HUDEP-2 (cell line): ENCODE measurements around the gene MYO1E.
"Not testable (repeated sequence)": the region's sequence is repeated elsewhere in the genome, so short reads cannot be mapped to it uniquely, and the experiment has no call there.

Source experiments
- DNase-seq, 76 experiments: peaks; one replicate each; lab custom pipeline; 2025; ENCODE audit not compliant: unreplicated experiment in 76 of 76; lab: John Stamatoyannopoulos, UW

Gene MYO1E

GRCh38 chr15:59174151-59174834 lies 198.4 kb downstream of the MYO1E start:
- DNase-seq = no peak

DNA sequence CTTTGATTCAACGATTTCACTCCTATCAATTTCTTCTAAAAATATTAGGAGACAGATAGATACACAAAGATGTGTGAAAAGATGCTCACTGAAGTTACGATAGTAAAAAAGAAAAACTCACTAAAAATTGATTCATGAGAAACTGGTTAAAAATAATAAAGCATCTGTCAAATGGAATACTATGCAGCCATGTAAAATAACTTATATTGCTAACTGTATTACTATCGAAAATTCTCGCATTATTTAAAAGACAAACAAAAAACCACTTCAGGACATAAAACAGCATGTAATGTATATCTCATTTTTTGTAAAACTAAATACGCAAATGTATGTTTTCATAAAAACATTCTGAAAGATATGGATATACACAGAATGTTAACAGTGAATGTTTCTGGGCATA lies 199.5 kb downstream of the MYO1E start:
- DNase-seq = no peak

DNA sequence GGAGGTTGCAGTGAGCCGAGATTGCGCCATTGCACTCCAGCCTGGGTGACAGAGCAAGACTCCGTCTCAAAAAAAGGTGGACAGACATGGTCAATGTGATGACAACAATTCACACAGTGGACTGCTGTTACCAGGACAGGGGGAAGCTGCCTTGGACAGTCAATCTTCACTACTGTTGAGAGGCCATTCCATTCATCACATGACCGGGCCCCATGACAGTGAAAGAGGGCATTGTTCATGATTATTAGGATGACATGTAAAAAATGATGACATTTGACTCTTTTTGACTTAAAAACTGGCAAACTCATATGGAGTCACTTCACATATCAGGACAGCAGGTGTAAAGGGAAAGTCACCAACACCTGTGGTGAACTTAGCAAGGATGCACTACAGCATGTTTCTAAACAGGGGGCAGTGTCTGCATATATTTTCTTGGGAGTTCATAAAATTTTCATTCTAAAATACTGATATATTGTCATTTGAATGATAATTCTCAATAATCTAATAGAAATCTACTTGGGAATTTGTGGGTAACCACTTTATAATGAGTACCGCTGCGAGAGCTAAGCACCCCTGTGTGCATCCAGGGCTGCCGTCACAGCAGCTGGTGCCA lies 200.3 kb downstream of the MYO1E start:
- no peak for DNase-seq

GRCh38 chr15:59171067-59171397 lies 201.6 kb downstream of the MYO1E start:
- no peak for DNase-seq

- DNase-seq = no peak
Observed at GRCh38 chr15:59170295-59171066, 202.2 kb downstream of the MYO1E start.

- no peak for DNase-seq
Observed at GRCh38 chr15:59169251-59169708, 203.4 kb downstream of the MYO1E start.

GRCh38 chr15:59168536-59168935 lies 204.1 kb downstream of the MYO1E start:
- no peak for DNase-seq

GRCh38 chr15:59166601-59167265 lies 205.9 kb downstream of the MYO1E start:
- no peak for DNase-seq

DNA sequence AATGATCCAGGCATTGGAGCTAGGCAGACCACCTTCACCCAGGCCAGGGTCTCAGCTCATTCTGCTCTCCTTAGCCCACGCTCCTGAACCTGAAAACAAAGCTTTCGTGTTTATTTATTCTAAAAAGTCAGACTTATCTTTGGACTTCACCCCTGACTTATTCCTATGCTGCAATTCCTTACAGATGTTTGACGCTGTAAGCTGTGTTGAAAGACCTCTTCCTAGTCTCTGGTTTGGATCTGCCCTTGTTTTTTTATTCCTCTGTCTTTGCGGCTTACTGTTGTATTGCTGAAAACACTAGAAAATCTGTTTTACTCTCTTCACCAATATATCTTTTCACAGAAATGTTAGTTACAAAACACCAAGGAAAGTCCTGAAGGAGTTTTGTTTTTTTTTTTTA lies 206.5 kb downstream of the MYO1E start:
- DNase-seq = no peak

DNA sequence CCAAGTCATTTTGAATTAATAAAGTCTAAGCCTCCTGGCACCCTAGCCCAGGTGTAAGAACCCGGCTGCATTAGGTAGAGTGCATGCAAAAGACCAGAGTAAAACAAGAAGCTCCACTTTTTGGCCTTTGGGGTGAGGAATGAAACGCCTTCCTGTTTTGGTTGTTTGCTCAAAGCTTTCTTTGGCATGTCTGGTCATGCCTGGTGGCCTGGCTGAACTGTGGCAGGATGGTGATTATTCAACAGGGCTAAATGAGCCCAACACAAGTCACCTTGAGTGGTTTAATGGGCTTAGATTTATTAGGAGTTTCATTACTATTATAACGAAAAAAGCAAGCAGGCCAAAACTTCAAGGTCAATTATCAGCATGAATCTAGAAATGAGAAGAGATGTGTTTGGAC lies 206.9 kb downstream of the MYO1E start:
- no peak for DNase-seq

DNA sequence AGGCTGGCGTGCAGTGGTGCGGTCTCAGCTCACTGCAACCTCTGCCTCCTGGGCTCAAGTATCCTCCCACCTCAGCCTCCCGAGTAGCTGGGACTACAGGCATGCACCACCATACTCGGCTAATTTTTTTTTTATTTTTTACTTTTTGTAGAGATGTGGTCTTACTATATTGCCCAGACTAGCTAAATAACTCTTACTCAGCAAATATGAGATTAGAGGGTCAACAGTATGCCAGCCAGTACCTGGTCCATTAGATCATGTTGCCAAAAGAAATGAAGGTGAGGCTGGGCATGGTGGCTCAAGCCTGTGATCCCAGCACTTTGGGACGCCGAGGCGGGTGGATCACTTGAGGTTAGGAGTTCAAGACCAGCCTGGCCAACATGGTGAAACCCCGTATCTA lies 210.6 kb downstream of the MYO1E start:
- DNase-seq = not testable (repeated sequence)

DNA sequence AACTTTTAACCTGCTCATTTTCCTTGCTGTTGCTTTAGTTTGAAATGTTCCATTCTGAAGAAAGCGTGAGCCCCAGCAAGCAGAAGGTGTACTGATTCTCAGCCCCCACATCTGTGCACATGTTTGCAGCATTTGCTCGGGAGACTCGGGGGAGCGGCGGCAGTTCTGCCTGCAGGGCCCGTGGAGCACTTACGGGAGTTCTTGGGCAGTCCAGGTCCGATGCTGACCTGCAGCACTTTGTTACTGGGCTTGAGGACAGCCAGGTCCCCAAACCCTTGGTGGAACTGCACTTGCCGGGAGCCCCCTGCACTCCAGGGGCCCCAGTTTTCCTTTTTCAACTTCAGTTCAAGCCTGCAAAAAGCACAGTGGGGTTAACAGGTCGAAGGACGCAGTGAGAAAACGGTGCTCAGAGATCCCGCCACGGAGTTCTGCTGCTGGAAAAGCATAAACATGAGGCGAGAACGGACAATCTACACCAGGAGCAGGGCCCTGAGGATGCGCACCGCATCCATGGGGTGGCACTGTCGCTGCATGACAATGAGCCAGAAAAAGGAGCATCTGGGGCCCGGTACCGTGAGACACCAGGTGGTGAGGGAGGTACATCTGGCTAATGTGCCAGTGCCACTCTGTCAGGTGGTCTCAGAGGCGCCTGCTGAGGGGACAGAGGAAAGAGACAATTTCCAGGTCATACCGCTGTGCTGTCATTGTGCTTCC lies 211.6 kb downstream of the MYO1E start:
- DNase-seq = peak in 6 of 76 experiments; percentile 4 to 32 (median 8)

GRCh38 chr15:59159210-59159609 lies 213.5 kb downstream of the MYO1E start:
- no peak for DNase-seq

GRCh38 chr15:59158701-59159034 lies 214.0 kb downstream of the MYO1E start:
- no peak for DNase-seq

DNA sequence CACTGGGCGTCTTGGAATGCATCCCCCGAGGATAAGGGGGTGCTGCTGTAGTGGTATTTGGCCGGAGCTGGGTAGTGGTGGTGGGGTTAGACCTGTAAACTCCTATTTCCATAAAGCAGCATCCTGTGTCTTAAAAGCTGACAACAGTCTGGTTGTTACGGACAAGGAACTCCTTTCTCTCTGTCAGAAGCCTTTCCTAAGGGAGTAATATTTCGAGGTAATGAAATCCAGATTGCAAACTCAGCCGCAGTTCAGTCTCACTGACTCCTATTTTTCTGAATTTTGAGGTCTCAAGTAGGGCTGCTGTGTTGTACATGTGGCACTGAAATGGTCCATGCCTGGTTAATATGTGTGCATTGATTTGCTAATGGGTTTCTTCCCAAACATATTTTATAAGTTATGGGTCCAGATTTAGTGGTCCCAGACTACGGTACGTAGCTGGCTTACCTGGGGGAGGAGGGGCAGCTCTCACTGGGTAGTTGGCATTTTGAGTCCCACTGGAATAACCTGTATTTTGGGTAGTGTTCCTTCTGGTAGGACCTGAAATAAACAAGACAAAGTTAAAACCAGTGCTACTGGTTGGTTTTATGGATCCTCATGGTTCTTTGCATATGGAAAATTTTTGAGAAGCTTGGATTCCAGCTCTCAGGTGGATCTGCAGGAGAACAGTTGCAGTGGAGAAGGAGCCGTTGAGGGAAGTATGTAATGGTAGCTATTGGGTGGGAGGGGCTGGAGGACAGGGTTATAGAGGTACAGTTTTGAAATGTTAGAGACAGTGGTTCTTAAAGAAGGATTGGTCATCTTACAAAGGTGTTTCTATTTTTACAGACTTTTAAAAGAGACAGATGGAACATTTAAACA lies 214.6 kb downstream of the MYO1E start:
- DNase-seq = no peak

- DNase-seq = no peak
Observed at GRCh38 chr15:59157396-59157795, 215.3 kb downstream of the MYO1E start.

GRCh38 chr15:59155431-59155830 lies 217.2 kb downstream of the MYO1E start:
- DNase-seq = no peak

GRCh38 chr15:59154243-59154642 lies 218.4 kb downstream of the MYO1E start:
- DNase-seq = no peak

DNA sequence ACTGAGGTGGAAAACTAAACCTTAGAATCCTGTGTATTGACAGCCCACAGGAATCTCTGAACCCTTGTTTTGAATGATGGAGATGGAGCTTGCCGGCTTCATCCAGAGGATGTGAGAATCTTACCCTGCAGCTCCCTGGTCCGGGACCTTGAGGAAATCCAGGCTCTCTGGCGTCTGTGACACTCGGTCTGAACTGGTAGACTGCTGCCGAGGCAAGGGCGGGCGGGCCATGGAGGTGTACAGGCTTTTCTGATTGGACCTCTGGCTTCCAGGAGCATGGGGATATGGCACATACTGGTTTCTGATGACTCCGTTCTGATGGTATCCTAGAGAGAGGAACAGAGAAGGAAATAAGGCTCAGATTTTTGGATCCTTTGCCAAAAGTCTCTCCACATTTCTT lies 219.2 kb downstream of the MYO1E start:
- DNase-seq = no peak
